Activated gamma-delta T cell treated with anti-CD3 and anti-CD28 coated beads, Interleukin-2, amount 50 U/mL, for 16 hours (primary cell): ENCODE data around the gene GPATCH1.
"Not testable (repeated sequence)": the region's sequence is repeated elsewhere in the genome, so short reads cannot be mapped to it uniquely, and the experiment has no call there.

Source experiments
- DNase-seq: peaks from one replicate; pipeline ENCODE4 v3.0.0-alpha.2; 2020; ENCODE audit warnings: low read depth

The GPATCH1 gene

DNA sequence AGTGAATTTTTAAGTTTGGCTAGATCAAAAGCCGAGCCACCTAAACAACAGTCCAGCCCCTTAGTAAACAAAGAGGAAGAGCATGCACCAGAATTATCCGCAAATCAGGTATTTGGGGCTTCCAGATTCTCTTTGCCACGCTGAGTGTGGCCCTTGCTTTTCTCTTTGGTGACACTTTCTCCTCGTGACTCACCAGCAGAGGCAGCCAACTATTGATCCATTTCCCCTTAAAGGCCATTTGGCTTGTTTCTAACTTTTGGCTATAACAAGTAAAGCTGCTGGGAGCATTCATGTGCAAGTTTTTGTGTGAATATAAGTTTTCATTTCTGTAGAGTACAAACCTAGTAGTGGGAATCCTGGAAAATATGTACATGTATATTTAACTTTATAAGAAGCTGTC, 33.3 kb downstream of the GPATCH1 start:
- DNase-seq: no peak

DNA sequence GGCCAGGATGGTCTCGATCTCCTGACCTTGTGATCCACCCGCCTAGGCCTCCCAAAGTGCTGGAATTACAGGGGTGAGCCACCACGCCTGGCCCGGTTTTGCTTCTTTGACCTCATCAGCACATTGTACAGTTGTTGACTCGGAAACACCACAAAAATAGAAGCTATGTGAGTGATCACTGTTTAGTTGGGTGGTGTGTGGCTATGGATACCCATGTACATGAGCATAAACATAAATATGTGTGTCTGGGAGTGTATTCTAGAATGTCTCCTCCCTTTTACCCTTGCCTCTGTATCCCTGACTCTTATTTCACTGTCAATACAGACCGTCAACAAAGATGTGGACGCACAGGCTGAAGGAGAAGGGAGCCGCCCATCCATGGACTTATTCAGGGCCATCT, 36.5 kb downstream of the GPATCH1 start:
- DNase-seq: no peak

DNA sequence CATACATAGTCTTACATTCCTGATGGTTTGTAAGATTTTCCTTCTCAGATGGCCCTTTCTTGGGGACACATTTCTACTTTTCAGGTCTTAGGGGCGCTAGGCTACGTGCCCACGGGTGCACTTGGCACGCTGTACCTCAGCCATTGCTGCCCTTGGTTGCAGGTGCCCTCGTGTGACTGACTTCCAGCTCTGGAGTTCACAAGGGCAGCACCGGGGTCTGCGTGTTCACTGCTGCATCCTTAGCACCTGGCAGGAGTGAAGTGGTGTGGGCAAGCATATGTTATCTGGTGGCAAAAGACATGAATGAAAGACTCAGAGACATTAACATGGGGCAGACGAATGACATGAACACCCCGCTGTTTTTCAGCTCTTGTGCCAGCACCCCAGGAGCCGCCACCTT, 37.7 kb downstream of the GPATCH1 start:
- no peak for DNase-seq

DNA sequence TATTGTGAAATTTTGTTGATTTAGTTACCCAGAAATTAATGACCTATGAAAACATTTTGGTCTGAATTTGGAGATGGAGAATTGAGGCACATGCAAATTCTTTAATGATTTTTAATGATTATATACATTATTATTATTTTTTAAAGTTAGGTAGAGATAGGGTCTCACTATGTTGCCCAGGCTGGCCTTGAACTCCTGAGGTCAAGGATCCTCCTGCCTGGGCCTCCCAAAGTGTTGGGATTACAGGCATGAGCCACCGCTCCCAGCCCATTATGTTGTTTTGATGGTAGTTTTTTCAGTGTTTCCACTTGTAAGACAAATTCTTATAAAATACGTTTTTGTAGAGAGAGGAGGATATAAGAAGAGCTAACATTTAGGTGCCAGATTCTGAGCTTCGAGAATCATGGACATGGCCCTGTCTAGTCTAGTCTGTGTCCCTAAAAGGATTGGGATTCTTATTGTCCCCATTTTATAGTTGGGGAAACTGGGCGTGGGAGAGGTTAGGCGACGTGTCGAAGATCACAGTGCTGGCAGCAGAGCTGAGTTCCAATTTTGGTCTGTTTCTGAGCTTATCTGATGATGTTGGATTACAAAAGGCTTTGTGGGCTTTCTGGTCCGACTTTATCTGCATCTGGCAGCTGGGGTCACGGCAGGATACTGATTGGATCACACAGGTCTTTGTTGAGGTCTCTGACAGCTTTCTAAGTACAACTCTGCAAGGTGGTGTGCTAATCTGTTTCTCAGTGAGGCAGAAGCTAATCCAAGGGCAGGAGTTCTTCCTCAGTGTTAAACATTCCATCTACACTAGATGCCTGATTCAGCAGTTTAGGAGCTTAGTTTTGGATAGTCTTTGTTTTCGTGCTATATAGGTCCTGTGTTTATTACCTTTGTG, 43.5 kb downstream of the GPATCH1 start:
- DNase-seq: no peak

DNA sequence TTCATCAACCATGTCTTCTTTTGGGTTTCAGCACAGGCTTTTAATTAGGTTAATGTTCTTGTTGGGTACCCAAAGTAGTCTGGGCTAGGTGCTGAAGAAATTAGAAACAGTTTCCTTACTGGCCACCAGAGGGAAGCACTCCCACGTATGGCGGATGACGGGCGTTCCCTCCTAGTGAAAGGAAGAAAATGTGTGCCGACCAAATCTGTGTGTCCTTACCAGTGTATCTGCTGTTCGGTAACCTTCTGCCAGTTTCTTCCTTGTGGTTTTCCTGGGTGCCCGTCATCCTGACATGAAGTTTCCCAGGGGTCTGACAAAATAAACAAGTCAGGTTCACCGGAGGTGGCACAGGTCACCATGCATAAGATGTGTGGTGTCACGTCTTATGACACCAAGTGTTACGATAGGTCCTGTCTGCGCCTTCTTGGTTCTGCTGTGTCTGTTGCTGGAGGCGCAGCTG, 45.0 kb downstream of the GPATCH1 start:
- DNase-seq: peak; percentile 26

DNA sequence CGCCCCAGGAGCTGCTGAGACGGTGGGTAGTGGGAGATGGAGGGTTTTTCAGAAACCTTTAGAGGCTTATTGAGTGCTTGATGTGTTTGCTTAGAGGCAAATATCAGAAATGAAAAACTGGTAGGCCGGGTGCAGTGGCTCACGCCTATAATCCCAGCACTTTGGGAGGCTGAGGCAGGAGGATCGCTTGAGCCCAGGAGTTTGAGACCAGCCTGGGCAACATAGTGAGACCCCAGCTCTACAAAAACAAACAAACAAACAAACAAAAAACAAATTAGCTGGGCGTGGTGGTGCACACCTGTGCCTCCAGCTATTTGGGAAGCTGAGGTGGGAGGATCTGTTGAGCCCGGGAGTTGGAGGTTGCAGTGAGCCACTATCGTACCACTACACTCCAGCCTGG, 45.7 kb downstream of the GPATCH1 start:
- DNase-seq: not testable (repeated sequence)

DNA sequence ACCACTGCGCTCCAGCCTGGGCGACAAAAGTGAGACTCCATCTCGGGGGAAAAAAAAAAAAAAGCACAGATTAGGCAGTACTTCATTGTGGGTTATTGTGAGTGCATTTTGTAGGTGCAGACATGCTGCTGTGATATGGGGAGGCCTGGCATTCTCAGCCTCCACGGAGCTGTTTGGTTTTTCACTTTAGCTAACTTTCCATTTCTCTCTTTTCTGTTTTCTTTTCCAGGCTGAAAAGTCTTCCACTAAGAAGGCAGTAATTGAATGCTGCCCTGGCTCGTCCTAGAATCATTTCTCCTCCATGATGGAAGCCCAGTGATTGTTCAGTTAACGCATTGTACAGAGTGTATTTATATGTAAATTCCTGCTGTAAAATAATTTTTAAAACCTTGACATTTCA, 48.9 kb downstream of the GPATCH1 start:
- no peak for DNase-seq

DNA sequence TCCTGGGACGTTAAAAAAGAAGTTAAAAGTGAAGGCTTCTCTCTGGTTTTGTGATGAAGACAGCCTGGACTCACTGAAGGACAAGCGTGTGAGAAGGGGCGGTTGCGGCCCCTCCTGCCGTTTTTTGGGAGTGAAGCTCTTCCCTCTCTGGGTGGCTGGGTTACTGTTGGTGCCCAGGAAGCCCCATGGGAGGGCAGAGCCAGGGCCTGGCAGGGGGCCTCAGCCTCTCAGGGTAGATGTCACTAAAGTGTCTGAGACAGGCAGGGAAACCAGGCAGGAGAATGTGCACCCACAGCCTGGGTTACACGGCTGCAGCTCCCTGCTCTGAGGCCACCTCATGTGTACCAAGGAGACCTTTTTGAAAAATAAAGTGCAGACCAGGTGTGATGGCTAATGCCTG, 49.5 kb downstream of the GPATCH1 start:
- DNase-seq: no peak

DNA sequence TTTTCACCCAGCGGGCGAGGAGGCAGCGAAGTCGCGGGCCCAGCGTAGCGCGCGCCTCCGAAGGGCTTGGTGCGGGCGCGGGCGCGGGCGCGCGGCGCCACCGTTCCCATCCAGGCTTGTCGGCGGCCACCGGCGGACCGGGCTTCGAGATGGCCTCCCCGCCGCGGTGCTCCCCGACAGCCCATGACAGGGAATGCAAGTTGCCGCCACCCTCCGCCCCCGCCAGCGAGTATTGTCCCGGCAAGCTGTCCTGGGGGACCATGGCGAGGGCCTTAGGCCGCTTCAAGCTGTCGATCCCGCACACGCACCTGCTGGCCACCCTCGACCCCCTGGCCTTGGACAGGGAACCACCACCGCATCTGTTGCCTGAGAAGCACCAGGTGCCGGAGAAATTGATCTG, 51.0 kb downstream of the GPATCH1 start, which contains the start of gene WDR88:
TSS of gene WDR88 (plus strand) at position 94 of the 400 bp plus-strand sequence. CDS start at position 150, 56 bp downstream.
- DNase-seq: no peak

DNA sequence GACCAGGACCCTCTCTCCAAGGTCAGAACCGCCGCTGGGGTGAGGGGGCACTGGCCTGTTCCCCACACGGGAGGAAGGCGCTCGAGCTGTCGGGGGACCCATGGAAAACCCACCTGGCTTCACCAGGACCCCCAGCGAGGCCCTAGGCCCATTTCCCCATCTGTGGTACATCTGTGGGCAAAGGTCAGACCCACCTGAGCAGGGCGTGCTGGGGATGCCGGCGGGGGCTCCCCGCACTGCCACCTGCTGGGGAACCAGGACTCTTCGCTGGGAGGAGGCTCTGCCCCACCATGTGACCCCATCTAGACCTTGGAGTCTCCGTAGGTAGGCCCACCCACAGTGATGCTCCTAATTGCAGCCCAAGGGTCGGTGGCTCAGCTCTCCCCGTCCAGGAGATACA, 51.4 kb downstream of the GPATCH1 start:
- DNase-seq: no peak

DNA sequence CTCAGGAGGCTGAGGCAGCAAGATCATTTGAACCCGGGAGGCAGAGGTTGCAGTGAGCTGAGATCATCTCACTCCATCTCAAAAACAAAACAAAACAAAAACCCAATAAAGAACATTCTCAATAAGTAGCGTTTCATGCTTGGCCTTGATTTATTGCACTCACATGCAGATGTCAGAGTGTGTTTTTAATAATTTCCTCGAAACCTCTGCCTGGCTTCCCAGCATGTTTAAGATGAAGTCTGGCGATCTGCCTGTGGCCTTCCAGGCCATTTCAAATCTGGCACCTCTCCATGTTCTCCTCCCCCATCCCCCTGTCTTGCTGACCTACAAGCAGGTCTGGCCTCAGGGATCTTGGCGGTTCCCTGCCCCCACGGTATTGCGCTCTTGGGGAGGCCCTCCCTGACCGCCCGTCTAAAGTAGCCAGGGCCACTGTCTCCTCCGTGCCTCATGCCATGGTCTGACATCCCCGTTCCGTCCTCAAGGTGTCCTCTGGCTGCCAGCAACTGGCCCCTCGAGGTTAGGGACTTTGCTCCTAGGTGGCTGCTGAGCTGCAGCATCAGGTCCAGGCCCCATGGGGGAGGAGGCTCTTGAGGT, 52.6 kb downstream of the GPATCH1 start:
- DNase-seq: no peak

DNA sequence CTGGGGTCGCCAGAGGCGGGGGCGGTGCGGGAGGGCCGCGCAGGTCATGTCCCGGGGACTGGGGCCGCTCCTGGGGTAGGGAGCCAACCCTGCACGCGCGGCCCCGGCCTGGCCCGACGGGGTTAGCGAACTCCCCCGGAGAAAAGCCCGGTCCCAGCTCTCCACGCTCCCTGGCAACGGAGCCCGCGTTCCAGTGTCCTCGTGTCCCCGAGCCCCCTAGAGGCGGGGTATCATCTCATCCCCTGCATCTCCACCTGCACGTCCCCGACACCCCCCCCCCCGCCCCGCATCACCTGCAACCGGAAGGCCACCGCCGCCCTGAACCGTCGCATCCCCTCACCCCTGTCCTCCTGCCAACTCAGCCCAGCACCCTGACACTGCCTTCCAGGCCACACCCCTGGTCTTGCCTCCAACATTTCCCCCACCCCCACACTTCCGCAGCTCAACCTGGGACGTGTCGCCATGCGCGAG, 53.6 kb downstream of the GPATCH1 start:
- peak; percentile 17 for DNase-seq

DNA sequence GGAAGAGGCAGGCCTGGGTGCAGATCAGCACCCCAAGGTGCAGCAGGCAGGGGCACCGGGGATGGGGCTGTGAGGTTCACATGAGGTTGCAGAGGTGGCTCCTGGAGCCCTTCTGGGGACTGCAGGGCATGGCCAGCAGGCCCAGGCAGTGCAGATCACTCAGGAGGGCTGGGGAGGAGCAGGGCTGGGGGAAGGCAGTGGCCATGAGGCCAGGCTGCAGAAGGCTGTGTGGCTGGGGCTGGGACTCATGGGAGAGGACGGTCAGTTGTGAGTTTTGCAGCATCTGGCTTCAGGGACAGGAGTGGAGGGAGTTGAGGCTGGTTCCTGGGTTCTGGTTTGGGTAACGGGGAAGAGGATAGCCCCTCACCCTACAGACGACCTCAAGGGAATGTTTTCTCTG, 58.2 kb downstream of the GPATCH1 start:
- DNase-seq: no peak

DNA sequence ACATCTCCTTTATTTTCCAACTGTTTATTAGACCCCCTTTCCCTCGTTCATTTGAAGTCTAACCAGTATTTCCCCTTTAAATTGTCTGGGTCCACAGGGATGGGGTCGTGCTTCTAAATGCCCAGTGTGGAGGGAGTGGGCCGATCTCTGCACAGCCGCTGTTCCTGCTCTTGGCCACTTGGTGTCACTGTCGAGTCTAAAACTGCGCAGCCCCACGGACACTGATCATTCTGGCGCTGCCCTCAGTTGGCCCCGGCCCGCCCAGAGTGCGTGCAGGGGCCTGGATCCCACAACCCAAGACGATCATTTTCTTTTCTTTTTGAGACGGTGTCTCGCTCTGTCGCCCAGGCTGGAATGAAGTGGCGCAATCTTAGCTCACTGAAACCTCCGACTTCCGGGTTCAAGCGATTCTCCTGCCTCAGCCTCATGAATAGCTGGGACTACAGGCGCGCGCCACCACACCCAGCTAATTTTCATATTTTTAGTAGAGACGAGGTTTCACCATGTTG, 63.0 kb downstream of the GPATCH1 start:
- peak; percentile 51 for DNase-seq

DNA sequence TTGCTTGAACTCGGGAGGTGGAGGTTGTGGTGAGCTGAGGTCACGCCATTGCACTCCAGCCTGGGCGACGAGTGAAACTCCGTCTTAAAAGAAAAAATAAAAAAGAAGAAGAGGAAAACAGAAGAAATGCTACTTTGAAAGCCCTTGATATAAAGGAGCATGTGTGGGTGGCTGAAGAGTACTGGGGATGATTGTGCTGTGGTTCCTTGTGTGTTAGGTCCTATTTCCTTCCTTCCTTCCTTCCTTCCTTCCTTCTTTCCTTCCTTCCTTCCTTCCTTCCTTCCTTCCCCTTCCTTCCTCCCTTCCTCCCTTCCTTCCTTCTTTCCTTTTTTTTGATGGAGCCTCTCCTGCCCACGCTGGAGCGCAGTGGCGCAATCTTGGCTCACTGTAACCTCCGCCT, 65.2 kb downstream of the GPATCH1 start:
- DNase-seq: no peak

DNA sequence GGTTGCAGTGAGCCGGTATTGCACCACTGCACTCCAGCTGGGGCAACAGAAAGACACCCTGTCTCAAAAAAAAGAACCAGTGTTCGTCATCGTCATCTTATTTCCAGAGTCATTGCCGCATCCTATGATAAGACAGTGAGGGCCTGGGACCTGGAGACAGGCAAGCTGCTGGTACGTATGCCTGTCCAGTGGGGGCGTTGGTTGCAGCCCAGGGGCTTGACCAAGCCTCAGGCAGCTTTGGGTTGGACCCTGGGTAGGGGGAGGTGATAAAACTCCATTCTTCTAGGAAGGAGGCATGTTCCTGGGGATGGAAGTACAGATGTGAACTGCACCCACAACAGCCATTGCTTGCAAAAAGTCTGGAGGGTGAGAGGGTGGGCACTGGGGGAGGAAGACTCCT, 66.6 kb downstream of the GPATCH1 start:
- DNase-seq: no peak

DNA sequence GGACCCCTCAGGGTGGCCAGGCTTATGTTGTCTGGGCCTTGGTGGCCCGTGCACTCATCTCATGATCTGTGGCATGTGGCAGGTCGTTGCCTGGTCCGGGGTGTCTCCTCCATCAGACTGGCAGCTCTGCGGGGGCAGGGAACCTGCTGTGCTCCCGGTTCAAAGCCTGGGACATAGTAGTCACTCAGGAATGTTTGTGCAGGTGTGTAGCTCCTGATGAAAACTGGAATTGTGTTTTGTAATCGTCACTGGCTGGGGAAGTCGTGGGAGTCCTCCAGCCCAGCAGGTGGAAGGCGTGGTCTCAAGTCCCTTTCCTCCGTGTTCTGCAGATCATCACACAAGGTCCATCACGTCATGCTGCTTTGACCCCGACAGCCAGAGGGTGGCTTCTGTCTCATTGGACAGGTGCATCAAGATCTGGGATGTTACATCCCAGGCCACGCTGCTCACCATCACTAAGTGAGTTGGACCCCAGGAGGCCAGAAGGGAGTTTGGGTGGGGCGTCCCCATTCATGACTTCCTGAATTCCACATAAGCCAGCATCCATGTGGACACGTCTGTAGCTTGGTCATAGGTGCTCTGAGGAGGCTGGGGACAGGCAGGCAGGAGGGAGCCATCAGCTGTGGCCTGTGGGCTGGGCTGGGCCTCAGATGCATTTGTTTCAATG, 70.0 kb downstream of the GPATCH1 start:
- DNase-seq: no peak

DNA sequence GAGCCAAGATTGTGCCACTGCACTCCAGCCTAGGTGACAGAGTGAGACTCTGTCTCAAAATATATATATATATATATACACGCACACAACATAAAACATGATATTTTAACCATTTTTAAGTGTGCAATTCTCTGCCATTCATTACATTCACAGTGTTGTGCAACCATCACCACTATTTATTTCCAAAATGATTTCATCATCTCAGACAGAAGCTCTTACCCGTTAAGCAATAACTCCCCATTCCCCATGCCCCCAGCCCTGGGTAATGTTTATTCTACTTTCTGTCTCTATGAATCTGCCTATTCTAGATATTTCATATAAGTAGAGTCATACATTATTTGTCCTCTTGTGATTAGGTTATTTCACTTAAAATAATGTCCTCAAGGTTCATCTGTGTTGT, 71.2 kb downstream of the GPATCH1 start:
- DNase-seq: no peak

DNA sequence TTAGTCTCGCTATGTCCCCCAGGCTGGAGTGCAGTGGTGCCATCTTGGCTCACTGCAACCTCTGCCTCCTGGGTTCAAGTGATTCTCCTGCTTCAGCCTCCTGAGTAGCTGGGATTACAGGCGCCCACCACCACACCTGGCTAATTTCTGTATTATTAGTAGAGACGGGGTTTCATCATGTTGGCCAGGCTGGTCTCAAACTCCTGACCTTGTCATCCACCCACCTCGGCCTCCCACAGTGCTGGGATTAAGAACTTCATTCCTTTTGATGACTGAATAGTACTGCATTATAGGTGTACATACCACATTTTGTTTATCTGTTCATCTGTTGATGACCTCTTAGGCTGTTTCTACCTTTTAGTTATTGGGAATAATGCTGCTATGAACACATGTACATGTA, 71.6 kb downstream of the GPATCH1 start:
- DNase-seq: not testable (repeated sequence)

DNA sequence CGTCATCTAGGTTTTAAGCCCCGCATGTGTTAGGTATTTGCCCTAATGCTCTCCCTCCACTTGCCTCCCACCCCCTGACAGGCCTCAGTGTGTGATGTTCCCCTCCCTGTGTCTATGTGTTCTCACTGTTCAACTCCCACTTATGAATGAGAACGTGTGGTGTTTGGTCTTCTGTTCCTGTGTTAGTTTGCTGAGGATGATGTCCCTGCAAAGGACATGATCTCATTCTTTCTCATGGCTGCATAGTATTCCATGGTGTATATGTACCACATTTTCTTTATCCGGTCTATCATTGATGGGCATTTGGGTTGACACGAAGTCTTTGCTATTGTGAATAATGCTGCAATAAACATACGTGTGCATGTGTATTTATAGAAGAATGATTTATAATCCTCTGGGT, 73.3 kb downstream of the GPATCH1 start:
- DNase-seq: not testable (repeated sequence)

DNA sequence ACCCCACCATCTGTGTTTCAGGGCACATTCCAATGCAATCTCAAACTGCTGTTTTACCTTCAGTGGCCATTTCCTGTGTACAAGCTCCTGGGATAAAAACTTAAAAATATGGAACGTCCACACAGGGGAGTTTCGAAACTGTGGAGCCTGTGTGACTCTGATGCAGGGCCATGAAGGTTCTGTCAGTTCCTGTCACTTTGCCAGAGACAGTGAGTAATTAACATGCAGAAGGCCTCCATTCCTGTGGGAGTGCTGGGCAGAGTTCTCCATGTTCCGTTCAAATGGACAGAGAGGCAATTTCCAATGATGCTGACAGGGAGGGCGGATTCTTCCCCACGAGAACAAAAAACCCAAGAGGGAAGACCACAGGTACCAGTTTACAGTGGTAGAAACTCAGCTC, 75.4 kb downstream of the GPATCH1 start:
- DNase-seq: no peak

DNA sequence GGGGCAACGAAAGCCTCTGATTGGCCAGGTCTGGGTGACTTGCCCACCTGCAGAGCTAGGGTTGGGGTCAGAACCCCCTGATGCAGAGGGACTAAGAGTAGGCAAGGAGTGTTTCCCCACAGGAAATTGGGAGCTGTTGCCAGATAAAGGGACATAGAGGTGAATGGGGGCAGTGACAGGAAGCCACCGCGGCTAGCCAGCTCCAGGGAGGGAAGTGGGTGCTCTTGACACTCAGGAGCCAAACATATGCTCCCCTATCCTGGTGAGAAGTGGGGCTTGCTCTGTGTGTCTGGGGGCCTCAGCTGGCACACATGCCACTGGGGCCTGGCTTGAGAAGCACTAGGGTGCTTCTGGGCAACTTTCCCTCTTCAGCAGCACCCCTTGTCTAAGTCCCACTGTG, 76.9 kb downstream of the GPATCH1 start:
- no peak for DNase-seq

DNA sequence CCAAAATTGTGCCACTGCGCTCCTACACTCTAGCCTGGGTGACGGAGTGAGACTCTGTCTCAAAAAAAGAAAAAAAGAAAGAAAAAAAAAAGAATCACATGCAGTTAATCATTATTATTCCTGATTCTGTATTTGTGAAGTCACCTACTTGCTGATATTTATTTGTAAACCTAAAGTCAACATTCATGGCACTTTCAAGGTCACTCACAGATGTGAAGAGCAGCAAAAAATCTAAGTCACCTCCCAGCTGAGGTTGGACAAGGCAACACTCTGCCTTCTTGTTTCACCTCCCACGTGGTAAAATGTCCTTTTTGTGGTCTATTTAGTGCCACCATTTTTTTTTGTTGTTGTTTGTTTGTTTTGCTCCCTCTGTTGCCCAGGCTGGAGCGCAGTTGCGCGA, 77.4 kb downstream of the GPATCH1 start:
- DNase-seq: no peak
